Brain microvascular endothelial cell (primary cell): Measurements from ENCODE around the gene IL18R1.
A peak's percentile ranks its signal among the peaks of the same experiment; 100 is the strongest.
"Not testable (repeated sequence)": the region's sequence is repeated elsewhere in the genome, so short reads cannot be mapped to it uniquely, and the experiment has no call there.

ENCODE experiments used
- DNase-seq: peaks from one replicate; pipeline ENCODE4 v3.0.0-alpha.2; 2020
- H3K27ac ChIP-seq: fragments of 250-450 bp; sonication (Bioruptor Pico); 2 replicates; pipeline ENCODE4 v1.5.1; 2020; ENCODE audit warnings: mild to moderate bottlenecking, moderate library complexity
- H3K27me3 ChIP-seq: fragments of 250-450 bp; sonication (Bioruptor Pico); replicated peaks from 2 replicates; pipeline ENCODE4 v1.5.1; 2020; ENCODE audit warnings: mild to moderate bottlenecking
- H3K36me3 ChIP-seq: fragments of 250-450 bp; sonication (Bioruptor Pico); replicated peaks from 2 replicates; pipeline ENCODE4 v1.5.1; 2020; ENCODE audit warnings: mild to moderate bottlenecking
- H3K4me3 ChIP-seq: 2 replicates; pipeline ENCODE4 v1.5.1; 2011; ENCODE audit warnings: low read depth, mild to moderate bottlenecking, control low read depth, low read length, moderate library complexity
- in situ Hi-C: cut with HindIII; loops from 2 replicates; pipeline ENCODE4 v1.10.0; 2017; ENCODE audit warnings: low sequenced_read_pairs, low pct_ligation_motif_present
- TF ChIP-seq, protein P1 (sequence below): IDR thresholded peaks from 2 replicates; pipeline ENCODE4 v1.5.1; 2011; ENCODE audit warnings: low read depth, mild to moderate bottlenecking, moderate library complexity, low read length, control low read depth, inconsistent platforms; ENCODE audit errors: missing control alignments

Gene IL18R1

GRCh38 chr2:102313950-102314349 lies 41.6 kb upstream of the IL18R1 start:
- peak; percentile 60 for DNase-seq
- in situ Hi-C loops, result no loop called here
- Histone ChIP-seq H3K27ac (peak overlapping the region; percentile 76), H3K4me3 (no peak overlapping the region), H3K36me3 (no peaks in the 10 kb centered on the region), H3K27me3 (no peaks in the 10 kb centered on the region)
- TF ChIP-seq, protein P1, sequence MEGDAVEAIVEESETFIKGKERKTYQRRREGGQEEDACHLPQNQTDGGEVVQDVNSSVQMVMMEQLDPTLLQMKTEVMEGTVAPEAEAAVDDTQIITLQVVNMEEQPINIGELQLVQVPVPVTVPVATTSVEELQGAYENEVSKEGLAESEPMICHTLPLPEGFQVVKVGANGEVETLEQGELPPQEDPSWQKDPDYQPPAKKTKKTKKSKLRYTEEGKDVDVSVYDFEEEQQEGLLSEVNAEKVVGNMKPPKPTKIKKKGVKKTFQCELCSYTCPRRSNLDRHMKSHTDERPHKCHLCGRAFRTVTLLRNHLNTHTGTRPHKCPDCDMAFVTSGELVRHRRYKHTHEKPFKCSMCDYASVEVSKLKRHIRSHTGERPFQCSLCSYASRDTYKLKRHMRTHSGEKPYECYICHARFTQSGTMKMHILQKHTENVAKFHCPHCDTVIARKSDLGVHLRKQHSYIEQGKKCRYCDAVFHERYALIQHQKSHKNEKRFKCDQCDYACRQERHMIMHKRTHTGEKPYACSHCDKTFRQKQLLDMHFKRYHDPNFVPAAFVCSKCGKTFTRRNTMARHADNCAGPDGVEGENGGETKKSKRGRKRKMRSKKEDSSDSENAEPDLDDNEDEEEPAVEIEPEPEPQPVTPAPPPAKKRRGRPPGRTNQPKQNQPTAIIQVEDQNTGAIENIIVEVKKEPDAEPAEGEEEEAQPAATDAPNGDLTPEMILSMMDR, result no peak

- DNase-seq, result no peak
- H3K36me3 ChIP-seq, result no peaks in the 10 kb centered on the region
- no peak overlapping the region for H3K4me3 ChIP-seq
- in situ Hi-C loops, result no loop called here
- H3K27me3 ChIP-seq, result no peaks in the 10 kb centered on the region
- TF ChIP-seq, protein P1, result no peak
- H3K27ac ChIP-seq, result no peak overlapping the region
Measured at GRCh38 chr2:102315921-102316320, 39.7 kb upstream of the IL18R1 start.

GRCh38 chr2:102317715-102318114 lies 37.9 kb upstream of the IL18R1 start:
- Histone ChIP-seq H3K27ac (no peak overlapping the region), H3K36me3 (no peaks in the 10 kb centered on the region), H3K4me3 (no peak overlapping the region), H3K27me3 (no peaks in the 10 kb centered on the region)
- in situ Hi-C loops, result no loop called here
- DNase-seq, result no peak
- TF ChIP-seq, protein P1, result no peak

DNA sequence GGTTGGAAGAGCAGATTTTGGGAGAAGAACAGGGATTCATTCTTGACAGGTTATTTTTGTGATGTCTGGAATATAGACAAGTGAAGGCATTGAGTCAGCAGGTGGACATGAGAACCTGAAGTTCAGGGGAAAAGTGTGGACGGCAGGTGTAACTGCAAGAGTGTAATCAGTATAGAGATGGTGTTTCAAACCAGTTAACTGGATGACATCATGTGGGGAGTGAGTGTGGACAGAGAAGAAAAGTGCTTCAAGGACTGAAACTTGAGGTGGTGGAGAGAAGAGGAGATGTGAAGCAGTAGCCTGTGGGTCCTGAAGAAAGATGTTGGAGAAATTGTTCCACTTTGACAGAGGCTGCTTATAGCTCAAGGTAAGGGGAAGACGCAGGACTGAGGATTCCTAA lies 37.2 kb upstream of the IL18R1 start:
- TF ChIP-seq, protein P1, result no peak
- no peak overlapping the region for H3K27ac ChIP-seq
- no peak for DNase-seq
- in situ Hi-C loops, result no loop called here
- H3K4me3 ChIP-seq, result no peak overlapping the region
- no peaks in the 10 kb centered on the region for H3K36me3 ChIP-seq
- H3K27me3 ChIP-seq, result no peaks in the 10 kb centered on the region

DNA sequence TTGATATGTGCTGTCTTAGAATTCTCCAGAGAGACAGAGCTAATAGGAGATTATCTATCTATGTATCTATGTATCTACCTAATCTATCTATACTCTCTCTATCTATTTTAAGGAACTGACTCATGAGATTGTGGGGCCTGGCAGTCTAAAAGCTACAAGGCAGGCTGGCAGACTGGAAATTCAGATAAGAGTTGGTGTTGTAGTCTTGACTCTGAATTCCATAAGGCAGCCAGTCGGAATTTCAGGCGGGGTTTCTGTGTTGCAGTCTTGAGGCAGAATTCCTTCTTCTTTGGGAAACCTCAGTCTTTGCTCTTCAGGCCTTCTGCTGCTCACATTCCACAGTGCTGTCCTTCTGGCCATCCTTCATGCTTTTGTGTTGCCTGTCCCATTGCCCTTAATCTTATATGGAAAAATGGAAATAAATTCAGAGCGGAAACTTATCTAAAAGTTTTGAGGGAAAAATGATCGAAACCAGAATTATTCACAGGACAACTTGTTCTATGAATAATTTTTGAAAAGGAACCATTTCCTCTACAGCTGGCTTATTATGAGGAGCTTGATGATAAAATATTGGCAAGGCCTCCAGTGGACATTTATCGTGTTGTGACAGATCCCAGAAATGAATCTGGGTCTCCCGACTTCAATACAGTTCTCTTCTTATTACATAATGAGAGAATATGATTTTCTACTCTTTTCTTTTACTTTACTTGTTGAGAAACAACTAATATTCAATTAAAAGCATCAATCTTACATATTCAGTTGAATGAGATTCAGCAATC lies 33.5 kb upstream of the IL18R1 start:
- Histone ChIP-seq H3K4me3 (no peak overlapping the region), H3K27ac (no peak overlapping the region), H3K27me3 (no peaks in the 10 kb centered on the region), H3K36me3 (no peaks in the 10 kb centered on the region)
- TF ChIP-seq, protein P1, result no peak
- in situ Hi-C loops, result no loop called here
- DNase-seq, result no peak

GRCh38 chr2:102324914-102325313 lies 30.7 kb upstream of the IL18R1 start:
- H3K27ac ChIP-seq, DNase-seq, H3K4me3 ChIP-seq, H3K27me3 ChIP-seq, in situ Hi-C loops, H3K36me3 ChIP-seq: not testable (repeated sequence)
